SJCRH30 (cell line): ENCODE results near the gene PELI1. TPM values are rescaled to one million over a fixed set of nuclear protein-coding genes. Genes with fewer than 3 reads are reported as not detected.

Source experiments
- DNase-seq, 2 experiments: peaks; one replicate each; pipeline ENCODE4 v3.0.0-alpha.2; 2015 to 2020
- H3K27ac ChIP-seq: fragments of 250-450 bp; sonication (Bioruptor Pico); 2 replicates; pipeline ENCODE4 v1.5.1; 2020; ENCODE audit warnings: mild to moderate bottlenecking, moderate library complexity
- H3K27me3 ChIP-seq: fragments of 250-450 bp; sonication (Bioruptor Pico); 2 replicates; pipeline ENCODE4 v1.5.1; 2020; ENCODE audit warnings: mild to moderate bottlenecking, moderate library complexity
- H3K36me3 ChIP-seq: fragments of 250-450 bp; sonication (Bioruptor Pico); 2 replicates; pipeline ENCODE4 v1.5.1; 2020; ENCODE audit warnings: mild to moderate bottlenecking, moderate library complexity
- H3K4me1 ChIP-seq: fragments of 250-450 bp; sonication (Bioruptor Pico); 2 replicates; pipeline ENCODE4 v1.5.1; 2020; ENCODE audit warnings: mild to moderate bottlenecking, moderate library complexity
- H3K4me3 ChIP-seq: fragments of 250-450 bp; sonication (Bioruptor Pico); 2 replicates; pipeline ENCODE4 v1.5.1; 2020; ENCODE audit warnings: mild to moderate bottlenecking, moderate library complexity
- H3K9me3 ChIP-seq: fragments of 250-450 bp; sonication (Bioruptor Pico); replicated peaks from 2 replicates; pipeline ENCODE4 v1.5.1; 2020; ENCODE audit warnings: mild to moderate bottlenecking, moderate library complexity
- total RNA-seq: library from RNA; depleted of rRNA; stranded (reverse); fragments of >200 nt; shearing (Covaris generic); gene quantifications from 2 replicates; pipeline ENCODE4 v1.2.3, GENCODE V29; 2014

The PELI1 gene
- total RNA-seq, 1 experiment from 2014 or later: 48.4 TPM

DNA sequence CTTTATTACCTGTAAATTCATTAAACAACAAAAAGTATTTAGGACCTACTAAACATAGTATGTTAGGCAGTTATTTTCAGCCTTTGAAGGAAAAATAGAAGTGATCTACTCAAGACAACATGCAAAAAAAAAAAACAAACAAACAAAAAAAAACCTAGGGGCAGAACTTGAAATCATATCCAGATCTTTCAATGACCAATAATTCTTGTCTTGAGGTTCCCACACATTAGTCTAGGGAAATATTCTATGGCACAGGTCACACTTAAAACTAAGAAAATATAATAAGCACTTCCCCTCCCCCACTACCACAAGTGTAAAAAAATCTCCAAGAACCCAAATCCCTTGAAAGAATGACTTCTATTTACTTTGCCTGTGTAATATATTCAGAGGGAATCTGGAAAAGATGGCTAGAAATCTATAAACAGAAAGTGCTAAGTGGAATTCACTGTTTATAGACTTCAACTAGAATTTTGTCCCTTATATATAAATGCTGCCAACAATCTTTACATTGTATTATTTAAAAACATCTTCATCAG is 3.5 kb downstream of the PELI1 start:
- no peak overlapping the region for H3K27ac ChIP-seq

DNA sequence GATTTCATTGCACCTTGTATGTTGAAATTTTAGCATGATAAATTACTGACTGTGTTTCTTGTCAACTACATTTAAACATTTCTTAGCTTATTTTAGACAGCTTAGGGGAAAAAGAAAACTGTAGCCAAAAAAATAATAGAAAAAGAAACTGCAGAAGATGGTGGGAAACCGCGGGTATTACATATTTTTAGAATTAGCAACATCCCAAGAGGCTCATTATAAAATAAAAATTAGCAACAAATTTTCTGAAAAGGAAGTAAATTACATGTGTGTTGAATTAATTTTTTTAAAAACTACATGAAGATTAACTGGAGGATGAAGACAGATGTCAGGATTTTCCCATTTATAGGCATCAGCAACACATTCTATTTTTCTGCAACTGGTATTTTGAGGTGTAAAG is 4.3 kb downstream of the PELI1 start:
- Histone ChIP-seq H3K27ac (no peak overlapping the region), H3K4me1 (peaks cover 16% of the 10 kb centered on the region), H3K36me3 (peaks cover 10% of the 10 kb centered on the region), H3K27me3 (no peaks in the 10 kb centered on the region), H3K9me3 (no peaks in the 10 kb centered on the region), H3K4me3 (no peak overlapping the region)
- no peak for DNase-seq

More for the DNA sequence above, 3.5 kb downstream of the PELI1 start:
- H3K27me3 ChIP-seq: no peaks in the 10 kb centered on the region
- peaks cover 17% of the 10 kb centered on the region for H3K4me1 ChIP-seq
- peaks cover 7% of the 10 kb centered on the region for H3K36me3 ChIP-seq
- DNase-seq: no peak
- no peaks in the 10 kb centered on the region for H3K9me3 ChIP-seq
- no peak overlapping the region for H3K4me3 ChIP-seq

DNA sequence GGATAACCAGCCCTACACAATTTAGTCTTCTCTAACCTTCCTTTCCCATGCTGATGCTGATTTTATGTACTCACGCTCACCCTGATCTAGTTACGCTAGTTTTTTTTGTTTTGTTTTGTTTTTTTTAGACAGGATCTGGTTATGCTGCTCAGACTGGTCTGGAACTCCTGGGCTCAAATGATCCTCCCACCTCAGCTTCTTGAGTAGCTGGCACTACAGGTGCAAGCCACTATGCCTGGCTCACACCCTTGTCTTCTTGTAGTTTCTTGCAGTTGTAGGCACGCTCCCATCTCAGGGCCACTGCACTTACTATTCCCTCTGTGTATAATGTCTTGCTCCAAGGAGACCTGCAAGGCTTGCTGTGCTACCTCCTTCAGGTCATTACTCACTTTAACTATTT is 6.2 kb downstream of the PELI1 start:
- H3K4me1 ChIP-seq: peaks cover 13% of the 10 kb centered on the region
- no peaks in the 10 kb centered on the region for H3K27me3 ChIP-seq
- no peak for DNase-seq
- peaks cover 8% of the 10 kb centered on the region; the same call in 1 of the 2 replicates for H3K36me3 ChIP-seq
- H3K4me3 ChIP-seq: no peak overlapping the region
- no peaks in the 10 kb centered on the region for H3K9me3 ChIP-seq
- H3K27ac ChIP-seq: no peak overlapping the region

DNA sequence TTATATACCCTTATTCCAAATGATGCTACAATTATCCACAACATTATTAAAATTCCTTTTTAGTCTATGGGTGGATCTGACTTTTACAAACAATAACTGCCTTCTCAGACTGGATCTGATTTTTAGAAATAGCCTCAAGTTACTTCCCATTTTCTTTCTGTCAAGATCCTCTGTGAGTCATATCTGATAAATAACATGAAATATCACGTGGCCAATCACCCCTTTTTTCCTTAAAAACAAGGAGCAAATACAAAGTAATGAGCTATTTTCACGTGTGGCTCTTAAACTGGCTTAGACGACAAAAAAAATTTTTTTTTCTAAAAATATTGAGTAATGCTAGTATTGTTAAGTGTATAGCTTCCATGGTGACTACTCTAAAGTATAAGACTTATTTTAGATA is 6.7 kb downstream of the PELI1 start:
- Histone ChIP-seq H3K27ac (no peak overlapping the region), H3K4me3 (no peak overlapping the region), H3K9me3 (no peaks in the 10 kb centered on the region), H3K27me3 (no peaks in the 10 kb centered on the region), H3K36me3 (peaks cover 8% of the 10 kb centered on the region; the same call in 1 of the 2 replicates), H3K4me1 (peaks cover 13% of the 10 kb centered on the region)
- no peak for DNase-seq

DNA sequence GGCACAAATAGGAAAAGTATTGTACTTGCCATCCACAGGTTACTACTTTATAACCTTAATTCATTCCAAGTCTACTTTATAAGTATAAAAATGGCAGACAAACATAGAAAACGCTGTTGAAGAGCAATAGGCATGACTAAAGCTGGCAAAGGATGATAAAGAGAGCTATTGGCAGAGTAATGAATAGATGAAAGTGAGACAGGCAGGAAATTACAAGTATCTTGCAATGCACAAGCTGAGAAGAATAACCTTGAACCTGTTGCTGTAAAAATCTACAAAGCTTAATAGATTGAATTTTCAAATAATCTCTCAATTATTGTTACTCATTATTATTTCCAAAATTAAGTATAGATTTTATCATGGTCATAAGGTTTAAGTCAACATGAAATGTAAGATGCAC is 8.8 kb downstream of the PELI1 start:
- H3K9me3 ChIP-seq: no peaks in the 10 kb centered on the region
- H3K27ac ChIP-seq: no peak overlapping the region
- peaks cover 8% of the 10 kb centered on the region; the same call in 1 of the 2 replicates for H3K36me3 ChIP-seq
- H3K4me3 ChIP-seq: no peak overlapping the region
- no peaks in the 10 kb centered on the region for H3K27me3 ChIP-seq
- H3K4me1 ChIP-seq: no peaks in the 10 kb centered on the region; the same call in 1 of the 2 replicates
- DNase-seq: no peak

DNA sequence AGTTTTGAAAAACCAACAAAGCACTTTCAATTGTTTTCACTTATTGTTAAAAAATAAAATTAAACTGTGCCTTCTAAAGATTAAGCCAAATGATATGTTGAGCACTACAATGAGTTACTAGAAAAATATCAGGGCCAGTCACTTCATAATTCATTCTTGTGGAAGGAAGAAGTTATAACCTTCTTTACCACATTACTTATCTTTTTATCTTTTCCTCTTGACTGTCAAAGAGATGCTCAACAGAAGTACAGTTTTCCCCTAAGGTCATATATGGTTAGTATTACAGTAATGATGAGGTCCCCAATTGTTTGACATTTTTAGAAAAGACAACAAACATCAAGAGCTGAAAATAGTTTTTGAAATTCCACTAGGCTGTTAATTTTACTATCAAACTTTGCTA is 9.4 kb downstream of the PELI1 start:
- H3K27ac ChIP-seq: no peak overlapping the region
- H3K4me1 ChIP-seq: no peaks in the 10 kb centered on the region; the same call in 1 of the 2 replicates
- peaks cover 8% of the 10 kb centered on the region; the same call in 1 of the 2 replicates for H3K36me3 ChIP-seq
- H3K27me3 ChIP-seq: no peaks in the 10 kb centered on the region
- no peak for DNase-seq
- no peaks in the 10 kb centered on the region for H3K9me3 ChIP-seq
- no peak overlapping the region for H3K4me3 ChIP-seq

DNA sequence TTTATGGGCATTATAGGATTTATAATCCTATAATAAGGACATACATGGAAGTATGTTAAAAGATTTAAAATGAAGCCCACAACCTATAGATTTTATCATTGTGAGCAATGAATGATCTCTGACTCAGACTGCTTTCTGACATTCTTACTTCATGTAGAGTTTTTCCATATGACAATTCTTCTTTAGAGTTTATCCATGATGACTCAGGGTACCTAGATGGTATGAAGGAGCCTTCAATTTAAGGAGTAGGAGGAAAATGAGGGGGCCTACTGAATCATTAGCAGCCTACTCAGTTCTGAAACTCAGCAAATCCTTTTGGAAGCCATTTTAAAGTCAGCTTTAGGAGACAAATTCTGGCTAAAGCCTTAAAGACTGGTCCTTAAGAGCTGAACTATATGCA is 10.4 kb downstream of the PELI1 start:
- H3K36me3 ChIP-seq: peaks cover 8% of the 10 kb centered on the region; the same call in 1 of the 2 replicates
- no peaks in the 10 kb centered on the region; the same call in 1 of the 2 replicates for H3K4me1 ChIP-seq
- H3K4me3 ChIP-seq: no peak overlapping the region
- H3K27me3 ChIP-seq: no peaks in the 10 kb centered on the region
- no peaks in the 10 kb centered on the region for H3K9me3 ChIP-seq
- DNase-seq: no peak
- H3K27ac ChIP-seq: no peak overlapping the region

DNA sequence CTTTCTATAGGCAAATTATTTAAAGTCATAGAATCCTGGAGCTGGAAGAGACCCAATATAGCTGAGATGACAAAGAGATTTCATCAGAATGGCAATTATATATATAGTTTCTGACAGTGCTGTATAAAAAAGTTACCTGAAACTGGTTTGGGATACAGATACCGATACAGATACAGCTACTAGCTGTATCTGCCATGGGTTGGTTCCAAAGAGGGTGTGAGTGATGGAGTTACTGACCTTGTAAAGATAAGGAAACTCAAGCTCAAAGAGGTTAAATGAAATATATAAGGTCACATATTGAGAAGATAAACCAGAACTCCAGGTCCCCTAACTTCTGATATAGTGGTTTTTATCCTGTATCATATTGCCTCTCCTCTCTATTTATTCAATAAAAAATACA is 10.9 kb downstream of the PELI1 start:
- Histone ChIP-seq H3K9me3 (no peaks in the 10 kb centered on the region), H3K4me3 (no peak overlapping the region), H3K27ac (no peak overlapping the region), H3K4me1 (no peaks in the 10 kb centered on the region; the same call in 1 of the 2 replicates), H3K36me3 (peaks cover 7% of the 10 kb centered on the region; the same call in 1 of the 2 replicates), H3K27me3 (no peaks in the 10 kb centered on the region)
- DNase-seq: no peak

DNA sequence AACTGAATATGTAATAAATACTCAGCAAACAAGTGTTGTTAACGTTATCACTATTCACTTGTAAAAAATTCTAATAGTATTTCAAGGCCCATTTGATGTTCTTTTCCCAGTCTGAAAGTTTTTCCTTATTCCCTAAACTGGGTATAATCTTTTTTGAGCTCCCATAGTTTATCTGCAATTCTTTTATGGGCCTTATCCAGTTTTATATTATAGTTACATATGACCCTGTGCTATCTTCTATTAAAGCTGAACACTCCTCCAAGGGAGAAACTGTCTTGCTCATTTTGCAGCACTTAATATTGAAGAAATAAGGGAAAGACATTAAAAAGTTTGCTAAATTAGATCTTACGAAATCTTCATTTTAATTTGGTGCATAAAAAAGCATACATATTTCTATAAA is 13.9 kb downstream of the PELI1 start:
- H3K4me1 ChIP-seq: no peaks in the 10 kb centered on the region; the same call in 1 of the 2 replicates
- H3K27me3 ChIP-seq: no peaks in the 10 kb centered on the region
- H3K27ac ChIP-seq: no peak overlapping the region
- DNase-seq: no peak
- peaks cover 6% of the 10 kb centered on the region; the same call in 1 of the 2 replicates for H3K36me3 ChIP-seq
- H3K4me3 ChIP-seq: no peak overlapping the region
- H3K9me3 ChIP-seq: no peaks in the 10 kb centered on the region

DNA sequence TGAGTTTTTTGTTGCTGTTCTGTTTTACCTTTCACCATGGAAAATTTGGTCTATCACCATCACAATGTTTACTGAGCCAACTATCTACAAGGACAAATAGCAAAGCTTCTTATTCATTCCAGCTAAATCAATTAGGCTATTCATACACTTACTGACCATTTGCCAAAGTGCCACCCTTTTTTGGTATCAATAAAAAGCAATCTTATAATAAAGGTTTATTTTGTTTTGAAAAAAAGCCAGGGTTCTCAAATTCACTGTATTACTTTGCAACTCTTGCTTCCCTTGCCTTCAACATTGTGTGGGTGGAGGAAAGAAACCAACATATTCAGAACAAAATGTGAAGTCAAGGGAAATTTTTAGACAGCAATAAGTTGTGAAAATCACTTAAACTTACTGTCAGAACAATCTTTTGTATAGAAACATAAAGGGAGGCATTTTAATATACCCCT is 15.3 kb downstream of the PELI1 start:
- DNase-seq: no peak
- Histone ChIP-seq H3K9me3 (no peaks in the 10 kb centered on the region), H3K4me1 (no peaks in the 10 kb centered on the region), H3K27me3 (no peaks in the 10 kb centered on the region), H3K27ac (no peak overlapping the region), H3K4me3 (no peak overlapping the region), H3K36me3 (peaks cover 5% of the 10 kb centered on the region; the same call in 1 of the 2 replicates)

DNA sequence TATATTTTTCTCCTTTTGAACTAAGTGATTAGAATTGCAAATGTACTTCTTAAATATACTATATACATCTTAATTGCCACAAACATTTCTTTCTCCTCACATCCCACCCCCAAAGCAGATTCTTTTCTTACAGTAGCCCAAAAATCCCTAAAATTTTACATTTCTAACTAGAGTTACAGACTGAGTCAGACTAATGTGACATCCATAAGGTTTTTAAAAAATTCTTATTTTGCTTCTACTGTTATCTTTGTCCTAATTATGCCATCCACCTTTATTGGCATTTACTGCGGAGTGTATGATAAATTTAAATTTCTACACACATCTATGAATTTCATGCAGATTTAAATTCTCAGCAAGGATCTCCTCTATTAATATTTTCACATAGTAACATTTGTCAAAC is 15.8 kb downstream of the PELI1 start:
- DNase-seq: no peak
- Histone ChIP-seq H3K27ac (no peak overlapping the region), H3K27me3 (no peaks in the 10 kb centered on the region), H3K36me3 (peaks cover 5% of the 10 kb centered on the region), H3K9me3 (no peaks in the 10 kb centered on the region), H3K4me3 (no peak overlapping the region), H3K4me1 (no peaks in the 10 kb centered on the region)

DNA sequence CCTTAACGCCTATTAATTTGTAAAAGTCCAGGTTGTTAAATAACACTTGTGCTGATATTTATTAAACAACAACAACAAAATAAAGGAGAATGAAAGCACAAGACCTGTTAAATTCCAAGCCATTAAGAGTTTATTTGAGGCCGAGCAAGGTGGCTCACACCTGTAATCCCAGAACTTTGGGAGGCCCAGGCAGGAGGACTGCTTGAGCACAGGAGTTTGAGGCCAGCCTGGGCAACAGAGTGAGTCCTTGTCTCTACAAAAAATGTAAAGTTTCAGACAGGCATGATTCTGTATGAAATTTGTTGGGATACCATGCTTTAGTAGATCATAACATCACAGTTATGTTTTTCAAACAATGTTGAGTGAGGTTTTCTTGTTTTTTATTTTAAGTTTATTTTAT is 17.1 kb downstream of the PELI1 start:
- H3K4me3 ChIP-seq: no peak overlapping the region
- peaks cover 5% of the 10 kb centered on the region for H3K36me3 ChIP-seq
- no peaks in the 10 kb centered on the region for H3K4me1 ChIP-seq
- DNase-seq: no peak
- no peaks in the 10 kb centered on the region for H3K27me3 ChIP-seq
- no peak overlapping the region for H3K27ac ChIP-seq
- no peaks in the 10 kb centered on the region for H3K9me3 ChIP-seq

DNA sequence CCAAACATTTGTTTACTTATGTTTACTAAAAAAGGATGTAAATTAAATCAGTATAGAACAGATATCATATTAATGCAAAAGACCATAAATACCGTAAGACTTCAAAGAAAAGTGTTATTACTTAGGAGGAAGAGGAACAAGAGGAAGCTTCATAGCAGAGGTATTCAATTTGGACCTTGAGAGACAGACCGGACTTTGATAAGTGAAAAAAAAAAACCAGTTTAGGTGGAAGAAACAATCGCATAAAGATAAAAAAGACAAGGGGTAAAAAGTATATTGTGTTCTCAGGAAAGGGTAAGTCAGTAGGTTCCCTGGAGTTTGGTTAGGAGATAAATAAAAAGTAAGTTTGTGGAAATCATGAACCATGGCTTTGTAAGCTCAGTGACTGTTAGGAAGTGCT is 17.6 kb downstream of the PELI1 start:
- H3K4me3 ChIP-seq: no peak overlapping the region
- DNase-seq: no peak
- no peaks in the 10 kb centered on the region for H3K4me1 ChIP-seq
- no peaks in the 10 kb centered on the region for H3K9me3 ChIP-seq
- H3K27me3 ChIP-seq: no peaks in the 10 kb centered on the region
- H3K36me3 ChIP-seq: peaks cover 5% of the 10 kb centered on the region
- H3K27ac ChIP-seq: no peak overlapping the region

DNA sequence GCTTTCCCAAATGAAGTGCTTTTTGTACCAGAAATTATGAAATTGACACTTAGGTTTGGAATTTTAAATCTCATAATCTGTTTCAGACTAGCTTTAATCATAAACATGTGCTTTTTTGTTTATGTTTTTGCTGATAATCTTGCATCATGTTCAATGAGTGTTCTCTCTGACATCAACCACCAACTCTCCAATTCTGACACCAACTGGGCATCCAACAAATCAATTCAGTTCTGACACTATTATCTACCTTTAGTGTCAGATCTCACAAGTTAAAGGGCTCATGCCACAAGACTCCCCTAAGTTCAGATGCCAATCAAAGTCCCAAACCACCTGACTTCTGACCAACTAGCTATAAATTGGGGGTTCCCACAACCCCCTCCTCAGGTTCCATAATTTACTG is 19.6 kb downstream of the PELI1 start:
- no peak for DNase-seq
- no peaks in the 10 kb centered on the region for H3K9me3 ChIP-seq
- H3K27me3 ChIP-seq: no peaks in the 10 kb centered on the region
- no peaks in the 10 kb centered on the region for H3K4me1 ChIP-seq
- no peak overlapping the region for H3K4me3 ChIP-seq
- H3K27ac ChIP-seq: no peak overlapping the region
- H3K36me3 ChIP-seq: peaks cover 5% of the 10 kb centered on the region

DNA sequence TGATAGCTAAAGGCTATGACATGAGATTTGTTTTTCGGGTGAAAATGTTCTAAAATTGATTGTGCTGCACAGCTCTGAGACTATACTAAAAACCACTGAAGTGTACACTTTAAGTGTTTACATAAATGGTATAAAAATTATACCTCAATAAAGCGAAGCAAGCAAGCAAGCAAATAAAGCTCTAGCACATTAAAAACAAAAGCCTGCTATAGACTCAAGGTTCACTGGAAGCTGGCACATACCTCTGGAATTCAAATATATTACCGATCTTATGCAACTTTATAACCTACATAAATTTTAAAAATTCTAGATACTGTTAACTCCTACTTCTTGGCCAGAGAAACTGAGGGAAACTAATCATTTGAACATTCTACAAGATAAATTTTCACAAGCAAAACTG is 20.1 kb downstream of the PELI1 start:
- Histone ChIP-seq H3K9me3 (no peaks in the 10 kb centered on the region), H3K4me3 (no peak overlapping the region), H3K27me3 (no peaks in the 10 kb centered on the region), H3K36me3 (peaks cover 5% of the 10 kb centered on the region), H3K4me1 (no peaks in the 10 kb centered on the region), H3K27ac (no peak overlapping the region)
- no peak for DNase-seq

DNA sequence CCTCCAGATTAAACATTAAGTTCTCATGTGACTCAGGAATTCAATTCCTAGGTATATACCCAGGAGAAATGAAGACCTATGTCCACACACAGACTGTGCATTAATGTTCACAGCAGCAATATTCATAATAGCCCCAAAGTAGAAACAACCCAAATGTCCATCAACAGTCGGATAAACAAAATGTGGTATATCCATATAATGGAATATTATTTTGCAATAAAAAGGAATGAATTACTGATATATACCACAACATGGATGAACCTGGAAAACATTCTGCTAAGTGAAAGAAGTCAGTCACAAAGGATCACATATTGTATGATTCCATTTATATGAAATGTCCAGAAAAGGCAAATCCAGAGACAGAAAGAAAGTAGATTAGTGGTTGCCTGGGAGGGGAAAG is 20.5 kb downstream of the PELI1 start:
- Histone ChIP-seq H3K4me3 (no peak overlapping the region), H3K27ac (no peak overlapping the region), H3K9me3 (no peaks in the 10 kb centered on the region), H3K36me3 (peaks cover 5% of the 10 kb centered on the region), H3K27me3 (no peaks in the 10 kb centered on the region), H3K4me1 (no peaks in the 10 kb centered on the region)
- no peak for DNase-seq
